Measurements from ENCODE around the gene ZNF655. TPM values are rescaled to one million over a fixed set of nuclear protein-coding genes. Genes with fewer than 3 reads are reported as not detected.

The ZNF655 gene
- total and polyA plus RNA-seq, 2 donors (not counting 3 experiments of a cell fraction or from before 2014, with no cell fraction given): 16.9 to 20.4 TPM

DNA sequence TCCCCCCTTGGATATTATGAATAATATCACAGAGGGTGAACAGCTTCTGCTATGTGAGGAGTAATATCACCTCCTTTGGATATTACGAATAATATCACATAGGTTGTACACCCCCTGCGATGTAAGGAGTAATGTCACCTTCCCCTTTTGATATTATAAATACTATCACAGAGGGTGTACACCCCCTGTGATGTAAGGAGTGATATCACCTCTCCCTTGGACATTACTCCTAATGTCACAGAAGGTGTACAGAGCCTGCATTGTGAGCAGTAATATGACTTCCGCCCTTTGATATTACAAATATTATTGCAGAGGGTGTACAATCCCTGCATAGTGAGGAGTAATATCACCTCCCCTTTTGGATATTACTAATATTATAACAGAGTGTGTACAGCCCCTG lies 30.4 kb downstream of the ZNF655 start:
- dilution Hi-C loops (cut with MboI; ENCODE audit: extremely low pct_ligation_motif_present, low sequenced_read_pairs) (no loop called here), intact Hi-C loops (cut with micrococcal nuclease) (no loop called here)
- CTCF ChIA-PET: no interaction called here
- no peak overlapping the region for H3K4me3 ChIP-seq (replicated peaks in 1 of 3; ENCODE audit: insufficient read depth in 1 of 3, low read depth in 1 of 3, low read length in 3 of 3)
- POLR2A ChIA-PET: no interaction called here
- H3K4me2 ChIP-seq (ENCODE audit: insufficient read depth, low read length): no peak overlapping the region
- DNase-seq (ENCODE audit: low read depth, low spot score) (no peak), FAIRE-seq (no peak)
- no peak for TF ChIP-seq MAX (IDR thresholded peaks at IDR 0.05; ENCODE audit: insufficient read depth, insufficient read length)
- no peak for TF ChIP-seq EZH2 (IDR thresholded peaks at IDR 0.05; ENCODE audit: borderline replicate concordance, low read depth, low read length, severe bottlenecking)
- TF ChIP-seq MYC (IDR thresholded peaks at IDR 0.05; ENCODE audit: low read depth, low read length): no peak
- H3K27ac ChIP-seq (ENCODE audit: insufficient read depth, low read depth, low read length): no peak overlapping the region
- H3K4me1 ChIP-seq (ENCODE audit: control insufficient read depth, extremely low read depth, insufficient read depth, low read length): no peaks in the 10 kb centered on the region
- no peaks in the 10 kb centered on the region for H4K20me1 ChIP-seq (replicated peaks; ENCODE audit: control insufficient read depth, extremely low read depth, insufficient read depth, low read length)
- BruUV-seq (replicated peaks): no TSS peak
- no peak overlapping the region for H2AFZ ChIP-seq (ENCODE audit: low read depth, low read length)
- H3K9ac ChIP-seq (replicated peaks; ENCODE audit: extremely low read depth, insufficient read depth, low read length): no peak overlapping the region
- H3K9me3 ChIP-seq (replicated peaks; ENCODE audit: control insufficient read depth, insufficient read depth, low read length): no peaks in the 10 kb centered on the region
- peaks cover 2 to 3% of the 10 kb centered on the region in 2 experiments for H3K27me3 ChIP-seq (ENCODE audit: control insufficient read depth in 2 of 2, insufficient read depth in 2 of 2, low read length in 2 of 2)
- no peaks in the 10 kb centered on the region for H3K36me3 ChIP-seq (ENCODE audit: control insufficient read depth in 2 of 2, extremely low read depth in 1 of 2, insufficient read depth in 2 of 2, low read length in 2 of 2)
- H3K79me2 ChIP-seq (ENCODE audit: control insufficient read depth, insufficient read depth, low read length): no peaks in the 10 kb centered on the region
- no peaks in the 10 kb centered on the region for H3K9me1 ChIP-seq (replicated peaks; ENCODE audit: control insufficient read depth, extremely low read depth, insufficient read depth, low read length)

GRCh38 chr7:99594948-99595745 lies 36.7 kb downstream of the ZNF655 start:
- ChIA-PET CTCF (no interaction called here), POLR2A (no interaction called here)
- Histone ChIP-seq H3K9me1 (replicated peaks; ENCODE audit: control insufficient read depth, extremely low read depth, insufficient read depth, low read length) (no peaks in the 10 kb centered on the region), H3K36me3 (ENCODE audit: control insufficient read depth in 2 of 2, extremely low read depth in 1 of 2, insufficient read depth in 2 of 2, low read length in 2 of 2) (no peaks in the 10 kb centered on the region), H2AFZ (ENCODE audit: low read depth, low read length) (no peak overlapping the region), H3K27ac (ENCODE audit: insufficient read depth, low read depth, low read length) (no peak overlapping the region), H3K4me3 (replicated peaks in 1 of 3; ENCODE audit: insufficient read depth in 1 of 3, low read depth in 1 of 3, low read length in 3 of 3) (no peak overlapping the region), H3K4me1 (ENCODE audit: control insufficient read depth, extremely low read depth, insufficient read depth, low read length) (no peaks in the 10 kb centered on the region), H3K9me3 (replicated peaks; ENCODE audit: control insufficient read depth, insufficient read depth, low read length) (no peaks in the 10 kb centered on the region), H3K4me2 (ENCODE audit: insufficient read depth, low read length) (no peak overlapping the region), H4K20me1 (replicated peaks; ENCODE audit: control insufficient read depth, extremely low read depth, insufficient read depth, low read length) (no peaks in the 10 kb centered on the region), H3K27me3 (ENCODE audit: control insufficient read depth in 2 of 2, insufficient read depth in 2 of 2, low read length in 2 of 2) (no peaks in the 10 kb centered on the region), H3K9ac (replicated peaks; ENCODE audit: extremely low read depth, insufficient read depth, low read length) (no peak overlapping the region), H3K79me2 (ENCODE audit: control insufficient read depth, insufficient read depth, low read length) (no peaks in the 10 kb centered on the region)
- no TSS peak for BruUV-seq (replicated peaks)
- no peak for DNase-seq (ENCODE audit: low read depth, low spot score)
- intact Hi-C loops (cut with micrococcal nuclease) (no loop called here), dilution Hi-C loops (cut with MboI; ENCODE audit: extremely low pct_ligation_motif_present, low sequenced_read_pairs) (no loop called here)
- FAIRE-seq: no peak
- TF ChIP-seq JUN (IDR thresholded peaks at IDR 0.05; ENCODE audit: borderline replicate concordance, insufficient read depth, insufficient read length, low read depth): no peak
- no peak for TF ChIP-seq FOS (IDR thresholded peaks at IDR 0.05; ENCODE audit: borderline replicate concordance, insufficient read depth, low read length)
- TF ChIP-seq EZH2 (IDR thresholded peaks at IDR 0.05; ENCODE audit: borderline replicate concordance, low read depth, low read length, severe bottlenecking): no peak
- TF ChIP-seq, protein P1, sequence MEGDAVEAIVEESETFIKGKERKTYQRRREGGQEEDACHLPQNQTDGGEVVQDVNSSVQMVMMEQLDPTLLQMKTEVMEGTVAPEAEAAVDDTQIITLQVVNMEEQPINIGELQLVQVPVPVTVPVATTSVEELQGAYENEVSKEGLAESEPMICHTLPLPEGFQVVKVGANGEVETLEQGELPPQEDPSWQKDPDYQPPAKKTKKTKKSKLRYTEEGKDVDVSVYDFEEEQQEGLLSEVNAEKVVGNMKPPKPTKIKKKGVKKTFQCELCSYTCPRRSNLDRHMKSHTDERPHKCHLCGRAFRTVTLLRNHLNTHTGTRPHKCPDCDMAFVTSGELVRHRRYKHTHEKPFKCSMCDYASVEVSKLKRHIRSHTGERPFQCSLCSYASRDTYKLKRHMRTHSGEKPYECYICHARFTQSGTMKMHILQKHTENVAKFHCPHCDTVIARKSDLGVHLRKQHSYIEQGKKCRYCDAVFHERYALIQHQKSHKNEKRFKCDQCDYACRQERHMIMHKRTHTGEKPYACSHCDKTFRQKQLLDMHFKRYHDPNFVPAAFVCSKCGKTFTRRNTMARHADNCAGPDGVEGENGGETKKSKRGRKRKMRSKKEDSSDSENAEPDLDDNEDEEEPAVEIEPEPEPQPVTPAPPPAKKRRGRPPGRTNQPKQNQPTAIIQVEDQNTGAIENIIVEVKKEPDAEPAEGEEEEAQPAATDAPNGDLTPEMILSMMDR (IDR thresholded peaks at IDR 0.05; ENCODE audit: extremely low read depth in 1 of 2, insufficient read depth in 1 of 2, low read depth in 1 of 2, low read length in 2 of 2): no peak
- no peak for TF ChIP-seq MYC (IDR thresholded peaks at IDR 0.05; ENCODE audit: low read depth, low read length)
- TF ChIP-seq GATA2 (IDR thresholded peaks at IDR 0.05; ENCODE audit: insufficient read depth, insufficient read length, low read depth, low read length): no peak
- no peak for TF ChIP-seq MAX (IDR thresholded peaks at IDR 0.05; ENCODE audit: insufficient read depth, insufficient read length)
- no peak for TF ChIP-seq POLR2AphosphoS5 (IDR thresholded peaks at IDR 0.05; ENCODE audit: insufficient read depth, low read depth, low read length)
- TF ChIP-seq POLR2A (IDR thresholded peaks at IDR 0.05; ENCODE audit: low read depth, low read length): no peak

Data from endothelial cell of umbilical vein (primary cell).